Kidney epithelial cell (primary cell): ENCODE measurements around the gene KRT77. TPM values are rescaled to one million over a fixed set of nuclear protein-coding genes. Genes with fewer than 3 reads are reported as not detected.

Source experiments
- DNase-seq: peaks from one replicate; pipeline ENCODE4 v3.0.0-alpha.2; 2010; ENCODE audit warnings: low read depth
- H3K27me3 ChIP-seq: 2 replicates; pipeline ENCODE4 v1.6.0; 2011; ENCODE audit warnings: low read length; ENCODE audit not compliant: control insufficient read depth, insufficient read depth
- H3K36me3 ChIP-seq: 2 replicates; pipeline ENCODE4 v1.5.1; 2011; ENCODE audit warnings: low read length; ENCODE audit not compliant: control insufficient read depth, insufficient read depth
- H3K4me3 ChIP-seq: 2 replicates; pipeline ENCODE4 v1.5.1; 2011; ENCODE audit warnings: low read depth, mild to moderate bottlenecking, control low read depth, low read length
- CTCF ChIP-seq: IDR thresholded peaks from 2 replicates; pipeline ENCODE4 v1.5.1; 2011; ENCODE audit warnings: mild to moderate bottlenecking, moderate library complexity, low read length, control low read depth, inconsistent platforms; ENCODE audit not compliant: insufficient read depth, poor library complexity, severe bottlenecking
- total RNA-seq: library from RNA; depleted of rRNA; stranded (reverse); fragments of >200 nt; gene quantifications from 2 replicates; pipeline ENCODE4 v1.2.3, GENCODE V29; 2015

KRT77 gene
- total RNA-seq, 1 donor from 2014 or later, result not detected

GRCh38 chr12:52745554-52745953 lies 42.2 kb upstream of the KRT77 start:
- no peak for DNase-seq
- Histone ChIP-seq H3K27me3 (peaks cover 3% of the 10 kb centered on the region), H3K4me3 (no peak overlapping the region), H3K36me3 (no peaks in the 10 kb centered on the region)
- TF ChIP-seq CTCF, result no peak

- Histone ChIP-seq H3K4me3 (no peak overlapping the region), H3K27me3 (peaks cover 3% of the 10 kb centered on the region), H3K36me3 (no peaks in the 10 kb centered on the region)
- no peak for TF ChIP-seq CTCF
- DNase-seq, result no peak
These were observed 41.3 kb upstream of the KRT77 start for GRCh38 chr12:52744493-52745156.

GRCh38 chr12:52742822-52743457 lies 39.6 kb upstream of the KRT77 start:
- H3K36me3 ChIP-seq, result no peaks in the 10 kb centered on the region
- H3K27me3 ChIP-seq, result peaks cover 3% of the 10 kb centered on the region
- no peak for TF ChIP-seq CTCF
- DNase-seq, result no peak
- no peak overlapping the region for H3K4me3 ChIP-seq

GRCh38 chr12:52742196-52742580 lies 38.9 kb upstream of the KRT77 start:
- no peak overlapping the region for H3K4me3 ChIP-seq
- no peaks in the 10 kb centered on the region for H3K36me3 ChIP-seq
- H3K27me3 ChIP-seq, result peaks cover 3% of the 10 kb centered on the region
- no peak for DNase-seq
- TF ChIP-seq CTCF, result no peak

- TF ChIP-seq CTCF, result no peak
These were observed 38.3 kb upstream of the KRT77 start for GRCh38 chr12:52741375-52742195.

More at GRCh38 chr12:52741375-52742195, 38.3 kb upstream of the KRT77 start:
- peak; percentile 7 for DNase-seq
- H3K27me3 ChIP-seq, result peaks cover 3% of the 10 kb centered on the region
- H3K36me3 ChIP-seq, result no peaks in the 10 kb centered on the region
- H3K4me3 ChIP-seq, result no peak overlapping the region
